Measurements from ENCODE around the gene SFMBT2. TPM values are rescaled to one million over a fixed set of nuclear protein-coding genes. Genes with fewer than 3 reads are reported as not detected.

Gene SFMBT2
- total RNA-seq, 1 experiment from 2014 or later: 0.02 TPM

DNA sequence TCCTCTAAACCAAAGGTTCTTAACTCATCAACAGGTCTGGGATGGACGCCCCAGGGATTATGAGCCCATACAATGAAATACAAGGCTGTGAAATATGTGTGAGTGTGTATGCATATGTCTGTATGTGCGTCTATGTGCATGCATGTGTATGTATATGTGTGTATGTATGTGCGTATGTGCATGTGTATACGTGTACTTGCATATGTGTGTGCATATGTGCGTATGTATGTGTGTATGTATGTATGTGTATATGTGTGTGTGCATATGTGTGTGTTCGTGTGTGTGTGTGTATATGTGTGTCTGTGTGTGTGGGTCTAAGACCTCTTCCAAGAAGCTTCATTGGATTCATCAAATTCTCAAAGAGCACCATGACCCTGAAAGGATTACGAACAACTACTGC lies 112.3 kb downstream of the SFMBT2 start:
- RAD21 ChIA-PET (ENCODE audit: low non-redundant PET in 1 of 2, low total read pairs in 2 of 2, uncharacterized antibody in 2 of 2, unreplicated experiment in 2 of 2): no interaction called here
- TF ChIP-seq POLR2A (IDR thresholded peaks at IDR 0.05; ENCODE audit: borderline replicate concordance, extremely low read depth, insufficient read depth, insufficient read length): no peak
- no peak for TF ChIP-seq ZNF274 (IDR thresholded peaks at IDR 0.05; ENCODE audit: low read depth, low read length)
- TF ChIP-seq RAD21 (IDR thresholded peaks at IDR 0.05; ENCODE audit: low read depth): no peak
- TF ChIP-seq, protein P1, sequence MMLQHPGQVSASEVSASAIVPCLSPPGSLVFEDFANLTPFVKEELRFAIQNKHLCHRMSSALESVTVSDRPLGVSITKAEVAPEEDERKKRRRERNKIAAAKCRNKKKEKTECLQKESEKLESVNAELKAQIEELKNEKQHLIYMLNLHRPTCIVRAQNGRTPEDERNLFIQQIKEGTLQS (IDR thresholded peaks at IDR 0.05): no peak
- TF ChIP-seq, protein P2, sequence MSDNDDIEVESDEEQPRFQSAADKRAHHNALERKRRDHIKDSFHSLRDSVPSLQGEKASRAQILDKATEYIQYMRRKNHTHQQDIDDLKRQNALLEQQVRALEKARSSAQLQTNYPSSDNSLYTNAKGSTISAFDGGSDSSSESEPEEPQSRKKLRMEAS (IDR thresholded peaks at IDR 0.05): no peak
- TF ChIP-seq, protein P3, sequence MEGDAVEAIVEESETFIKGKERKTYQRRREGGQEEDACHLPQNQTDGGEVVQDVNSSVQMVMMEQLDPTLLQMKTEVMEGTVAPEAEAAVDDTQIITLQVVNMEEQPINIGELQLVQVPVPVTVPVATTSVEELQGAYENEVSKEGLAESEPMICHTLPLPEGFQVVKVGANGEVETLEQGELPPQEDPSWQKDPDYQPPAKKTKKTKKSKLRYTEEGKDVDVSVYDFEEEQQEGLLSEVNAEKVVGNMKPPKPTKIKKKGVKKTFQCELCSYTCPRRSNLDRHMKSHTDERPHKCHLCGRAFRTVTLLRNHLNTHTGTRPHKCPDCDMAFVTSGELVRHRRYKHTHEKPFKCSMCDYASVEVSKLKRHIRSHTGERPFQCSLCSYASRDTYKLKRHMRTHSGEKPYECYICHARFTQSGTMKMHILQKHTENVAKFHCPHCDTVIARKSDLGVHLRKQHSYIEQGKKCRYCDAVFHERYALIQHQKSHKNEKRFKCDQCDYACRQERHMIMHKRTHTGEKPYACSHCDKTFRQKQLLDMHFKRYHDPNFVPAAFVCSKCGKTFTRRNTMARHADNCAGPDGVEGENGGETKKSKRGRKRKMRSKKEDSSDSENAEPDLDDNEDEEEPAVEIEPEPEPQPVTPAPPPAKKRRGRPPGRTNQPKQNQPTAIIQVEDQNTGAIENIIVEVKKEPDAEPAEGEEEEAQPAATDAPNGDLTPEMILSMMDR (IDR thresholded peaks at IDR 0.05 in 2 of 3, conservative IDR thresholded peaks at IDR 0.05 in 1 of 3; ENCODE audit: borderline replicate concordance in 1 of 3, insufficient read depth in 1 of 3, low read depth in 2 of 3, low read length in 2 of 3): no peak
- TF ChIP-seq, protein P4, sequence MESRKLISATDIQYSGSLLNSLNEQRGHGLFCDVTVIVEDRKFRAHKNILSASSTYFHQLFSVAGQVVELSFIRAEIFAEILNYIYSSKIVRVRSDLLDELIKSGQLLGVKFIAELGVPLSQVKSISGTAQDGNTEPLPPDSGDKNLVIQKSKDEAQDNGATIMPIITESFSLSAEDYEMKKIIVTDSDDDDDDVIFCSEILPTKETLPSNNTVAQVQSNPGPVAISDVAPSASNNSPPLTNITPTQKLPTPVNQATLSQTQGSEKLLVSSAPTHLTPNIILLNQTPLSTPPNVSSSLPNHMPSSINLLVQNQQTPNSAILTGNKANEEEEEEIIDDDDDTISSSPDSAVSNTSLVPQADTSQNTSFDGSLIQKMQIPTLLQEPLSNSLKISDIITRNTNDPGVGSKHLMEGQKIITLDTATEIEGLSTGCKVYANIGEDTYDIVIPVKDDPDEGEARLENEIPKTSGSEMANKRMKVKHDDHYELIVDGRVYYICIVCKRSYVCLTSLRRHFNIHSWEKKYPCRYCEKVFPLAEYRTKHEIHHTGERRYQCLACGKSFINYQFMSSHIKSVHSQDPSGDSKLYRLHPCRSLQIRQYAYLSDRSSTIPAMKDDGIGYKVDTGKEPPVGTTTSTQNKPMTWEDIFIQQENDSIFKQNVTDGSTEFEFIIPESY (IDR thresholded peaks at IDR 0.05; ENCODE audit: extremely low read depth, insufficient replicate concordance, low read length): no peak
- no peak for TF ChIP-seq CBX3 (IDR thresholded peaks at IDR 0.05; ENCODE audit: low read depth)
- TF ChIP-seq CEBPB (IDR thresholded peaks at IDR 0.05; ENCODE audit: low read depth): no peak
- TF ChIP-seq, protein P5, sequence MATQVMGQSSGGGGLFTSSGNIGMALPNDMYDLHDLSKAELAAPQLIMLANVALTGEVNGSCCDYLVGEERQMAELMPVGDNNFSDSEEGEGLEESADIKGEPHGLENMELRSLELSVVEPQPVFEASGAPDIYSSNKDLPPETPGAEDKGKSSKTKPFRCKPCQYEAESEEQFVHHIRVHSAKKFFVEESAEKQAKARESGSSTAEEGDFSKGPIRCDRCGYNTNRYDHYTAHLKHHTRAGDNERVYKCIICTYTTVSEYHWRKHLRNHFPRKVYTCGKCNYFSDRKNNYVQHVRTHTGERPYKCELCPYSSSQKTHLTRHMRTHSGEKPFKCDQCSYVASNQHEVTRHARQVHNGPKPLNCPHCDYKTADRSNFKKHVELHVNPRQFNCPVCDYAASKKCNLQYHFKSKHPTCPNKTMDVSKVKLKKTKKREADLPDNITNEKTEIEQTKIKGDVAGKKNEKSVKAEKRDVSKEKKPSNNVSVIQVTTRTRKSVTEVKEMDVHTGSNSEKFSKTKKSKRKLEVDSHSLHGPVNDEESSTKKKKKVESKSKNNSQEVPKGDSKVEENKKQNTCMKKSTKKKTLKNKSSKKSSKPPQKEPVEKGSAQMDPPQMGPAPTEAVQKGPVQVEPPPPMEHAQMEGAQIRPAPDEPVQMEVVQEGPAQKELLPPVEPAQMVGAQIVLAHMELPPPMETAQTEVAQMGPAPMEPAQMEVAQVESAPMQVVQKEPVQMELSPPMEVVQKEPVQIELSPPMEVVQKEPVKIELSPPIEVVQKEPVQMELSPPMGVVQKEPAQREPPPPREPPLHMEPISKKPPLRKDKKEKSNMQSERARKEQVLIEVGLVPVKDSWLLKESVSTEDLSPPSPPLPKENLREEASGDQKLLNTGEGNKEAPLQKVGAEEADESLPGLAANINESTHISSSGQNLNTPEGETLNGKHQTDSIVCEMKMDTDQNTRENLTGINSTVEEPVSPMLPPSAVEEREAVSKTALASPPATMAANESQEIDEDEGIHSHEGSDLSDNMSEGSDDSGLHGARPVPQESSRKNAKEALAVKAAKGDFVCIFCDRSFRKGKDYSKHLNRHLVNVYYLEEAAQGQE (IDR thresholded peaks at IDR 0.05; ENCODE audit: low read depth): no peak
- TF ChIP-seq POLR2AphosphoS5 (IDR thresholded peaks at IDR 0.05; ENCODE audit: low read depth, low read length): no peak
- TF ChIP-seq EZH2phosphoT487 (IDR thresholded peaks at IDR 0.05; ENCODE audit: borderline replicate concordance): no peak
- no peak for TF ChIP-seq YY1 (IDR thresholded peaks at IDR 0.05; ENCODE audit: extremely low read depth, insufficient replicate concordance, low read depth, low read length)
- no peak for TF ChIP-seq FOSL1 (IDR thresholded peaks at IDR 0.05; ENCODE audit: low read depth)
- no peak for TF ChIP-seq EZH2 (IDR thresholded peaks at IDR 0.05)
- TF ChIP-seq SRF (IDR thresholded peaks at IDR 0.05; ENCODE audit: low read depth): no peak
- no peak for TF ChIP-seq ELF1 (IDR thresholded peaks at IDR 0.05; ENCODE audit: borderline replicate concordance, low read depth)
- ATAC-seq: no peak
- no peak overlapping the region for H3K27ac ChIP-seq (ENCODE audit: low read depth, low read length)
- intact Hi-C loops (cut with micrococcal nuclease): no loop called here
- DNase-seq (ENCODE audit: low read depth, low spot score): no peak
- 0 out of 2 replicates have a peak, but pooled peaks cover 4% of the 10 kb centered on the region for H3K27me3 ChIP-seq (ENCODE audit: insufficient read depth, low read length)
- POLR2A ChIA-PET: no interaction called here
- H3K4me2 ChIP-seq (ENCODE audit: low read length): no peak overlapping the region
- CTCF ChIA-PET: no interaction called here
- H3K4me3 ChIP-seq (replicated peaks in 1 of 2; ENCODE audit: low read depth in 1 of 2, low read length in 2 of 2): no peak overlapping the region
- H3K9me3 ChIP-seq (ENCODE audit: control insufficient read depth in 1 of 2, insufficient read depth in 1 of 2, low read depth in 1 of 2, low read length in 2 of 2): no peaks in the 10 kb centered on the region
- H3K9me2 ChIP-seq (ENCODE audit: insufficient read depth): no peaks in the 10 kb centered on the region
- no peak overlapping the region for H3K9ac ChIP-seq (ENCODE audit: low read length)
- BruUV-seq (replicated peaks): no TSS peak
- no peaks in the 10 kb centered on the region for H4K20me1 ChIP-seq (ENCODE audit: insufficient read depth)
- no peaks in the 10 kb centered on the region for H3K36me3 ChIP-seq (ENCODE audit: control insufficient read depth in 1 of 2, insufficient read depth in 2 of 2, low read length in 2 of 2)
- H3K79me2 ChIP-seq (ENCODE audit: insufficient read depth, low read length): no peaks in the 10 kb centered on the region
- H3K4me1 ChIP-seq (ENCODE audit: control insufficient read depth in 1 of 2, insufficient read depth in 2 of 2, low read length in 2 of 2): no peaks in the 10 kb centered on the region
- H2AFZ ChIP-seq (ENCODE audit: low read depth, low read length, poor library complexity, severe bottlenecking): no peak overlapping the region

Data from HCT116 (cell line).